Loucy (cell line): Measurements from ENCODE around the gene LMO4.

Source experiments
- H2AFZ ChIP-seq: fragments of 200-600 bp; sonication (generic); 2 replicates; pipeline ENCODE4 v1.6.0; 2016; ENCODE audit warnings: antibody characterized with exemption, mild to moderate bottlenecking, low read length, moderate library complexity
- H3F3A ChIP-seq: fragments of 200-600 bp; 2 replicates; pipeline ENCODE4 v1.6.0; 2016; ENCODE audit warnings: antibody characterized with exemption, low read depth, mild to moderate bottlenecking
- H3K27me3 ChIP-seq: fragments of 200-600 bp; sonication (generic); 2 replicates; pipeline ENCODE4 v1.6.1; 2014; ENCODE audit warnings: low read length, mild to moderate bottlenecking; ENCODE audit not compliant: insufficient read depth, poor library complexity, severe bottlenecking
- H3K36me3 ChIP-seq: fragments of 200-600 bp; sonication (generic); 2 replicates; pipeline ENCODE4 v1.6.1; 2016; ENCODE audit warnings: low read length; ENCODE audit not compliant: insufficient read depth
- H3K4me1 ChIP-seq: fragments of 200-600 bp; sonication (generic); 2 replicates; pipeline ENCODE4 v1.5.1; 2014; ENCODE audit warnings: low read length, mild to moderate bottlenecking; ENCODE audit not compliant: insufficient read depth, poor library complexity, severe bottlenecking
- H3K4me2 ChIP-seq: fragments of 200-600 bp; sonication (generic); 2 replicates; pipeline ENCODE4 v1.6.0; 2014; ENCODE audit warnings: antibody characterized with exemption, low read length, low read depth, mild to moderate bottlenecking; ENCODE audit not compliant: poor library complexity, severe bottlenecking
- H3K4me3 ChIP-seq: fragments of 200-600 bp; sonication (generic); 2 replicates; pipeline ENCODE4 v1.5.1; 2014; ENCODE audit warnings: low read length, mild to moderate bottlenecking, mixed read lengths; ENCODE audit not compliant: poor library complexity, severe bottlenecking
- H3K79me2 ChIP-seq: fragments of 200-600 bp; sonication (generic); 2 replicates; pipeline ENCODE4 v1.6.1; 2014; ENCODE audit warnings: low read length; ENCODE audit not compliant: insufficient read depth
- H3K9ac ChIP-seq: fragments of 200-600 bp; sonication (generic); 2 replicates; pipeline ENCODE4 v1.6.0; 2014; ENCODE audit warnings: mild to moderate bottlenecking, low read depth, low read length, moderate library complexity; ENCODE audit not compliant: poor library complexity, severe bottlenecking
- H3K9me2 ChIP-seq: fragments of 200-600 bp; sonication (generic); replicated peaks from 2 replicates; pipeline ENCODE4 v1.6.1; 2016; ENCODE audit warnings: low read depth, low read length, mixed read lengths
- H3K9me3 ChIP-seq: fragments of 200-600 bp; sonication (generic); 2 replicates; pipeline ENCODE4 v1.6.1; 2014; ENCODE audit warnings: mild to moderate bottlenecking, antibody characterized with exemption, low read length, low read depth; ENCODE audit not compliant: insufficient read depth
- H4K20me1 ChIP-seq: fragments of 200-600 bp; sonication (generic); 2 replicates; pipeline ENCODE4 v1.6.0; 2014; ENCODE audit warnings: antibody characterized with exemption, low read length, mild to moderate bottlenecking; ENCODE audit not compliant: insufficient read depth, poor library complexity, severe bottlenecking
- EZH2phosphoT487 ChIP-seq: fragments of 200-600 bp; IDR thresholded peaks from 2 replicates; pipeline ENCODE4 v1.6.1; 2018; ENCODE audit warnings: antibody characterized with exemption, mild to moderate bottlenecking, moderate library complexity, borderline replicate concordance
- TF ChIP-seq, protein P1 (sequence below): fragments of 200-600 bp; sonication (generic); conservative IDR thresholded peaks from 2 replicates; pipeline ENCODE4 v1.5.1; 2014; ENCODE audit warnings: mild to moderate bottlenecking, antibody characterized with exemption, low read length

The LMO4 gene

GRCh38 chr1:87325982-87326738, 2.5 kb upstream of the LMO4 start:
- Histone ChIP-seq H2AFZ (0 out of 2 replicates have a peak overlapping the region, but pooled peaks have one; percentile 2), H3K9me2 (no peaks in the 10 kb centered on the region), H3K27me3 (no peaks in the 10 kb centered on the region), H3K4me2 (no peak overlapping the region), H3K36me3 (no peaks in the 10 kb centered on the region), H3K79me2 (peaks cover 14% of the 10 kb centered on the region), H4K20me1 (peaks cover 5% of the 10 kb centered on the region), H3F3A (no peaks in the 10 kb centered on the region), H3K4me1 (peaks cover 10% of the 10 kb centered on the region), H3K9me3 (no peaks in the 10 kb centered on the region), H3K9ac (no peak overlapping the region), H3K4me3 (no peak overlapping the region)
- TF ChIP-seq EZH2phosphoT487, result no peak
- TF ChIP-seq, protein P1, sequence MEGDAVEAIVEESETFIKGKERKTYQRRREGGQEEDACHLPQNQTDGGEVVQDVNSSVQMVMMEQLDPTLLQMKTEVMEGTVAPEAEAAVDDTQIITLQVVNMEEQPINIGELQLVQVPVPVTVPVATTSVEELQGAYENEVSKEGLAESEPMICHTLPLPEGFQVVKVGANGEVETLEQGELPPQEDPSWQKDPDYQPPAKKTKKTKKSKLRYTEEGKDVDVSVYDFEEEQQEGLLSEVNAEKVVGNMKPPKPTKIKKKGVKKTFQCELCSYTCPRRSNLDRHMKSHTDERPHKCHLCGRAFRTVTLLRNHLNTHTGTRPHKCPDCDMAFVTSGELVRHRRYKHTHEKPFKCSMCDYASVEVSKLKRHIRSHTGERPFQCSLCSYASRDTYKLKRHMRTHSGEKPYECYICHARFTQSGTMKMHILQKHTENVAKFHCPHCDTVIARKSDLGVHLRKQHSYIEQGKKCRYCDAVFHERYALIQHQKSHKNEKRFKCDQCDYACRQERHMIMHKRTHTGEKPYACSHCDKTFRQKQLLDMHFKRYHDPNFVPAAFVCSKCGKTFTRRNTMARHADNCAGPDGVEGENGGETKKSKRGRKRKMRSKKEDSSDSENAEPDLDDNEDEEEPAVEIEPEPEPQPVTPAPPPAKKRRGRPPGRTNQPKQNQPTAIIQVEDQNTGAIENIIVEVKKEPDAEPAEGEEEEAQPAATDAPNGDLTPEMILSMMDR, result peak; percentile 92

GRCh38 chr1:87327376-87328271, 1.1 kb upstream of the LMO4 start:
- Histone ChIP-seq H3K9me3 (no peaks in the 10 kb centered on the region), H3K4me1 (peaks cover 10% of the 10 kb centered on the region), H3F3A (no peaks in the 10 kb centered on the region), H3K9me2 (no peaks in the 10 kb centered on the region), H3K4me2 (peak overlapping the region; percentile 74), H3K79me2 (peaks cover 24% of the 10 kb centered on the region), H3K36me3 (no peaks in the 10 kb centered on the region), H4K20me1 (peaks cover 5% of the 10 kb centered on the region), H2AFZ (peak overlapping the region; percentile 91), H3K4me3 (peak overlapping the region; percentile 76), H3K27me3 (no peaks in the 10 kb centered on the region), H3K9ac (peak overlapping the region; percentile 78)
- TF ChIP-seq EZH2phosphoT487, result no peak
- TF ChIP-seq, protein P1, result no peak

DNA sequence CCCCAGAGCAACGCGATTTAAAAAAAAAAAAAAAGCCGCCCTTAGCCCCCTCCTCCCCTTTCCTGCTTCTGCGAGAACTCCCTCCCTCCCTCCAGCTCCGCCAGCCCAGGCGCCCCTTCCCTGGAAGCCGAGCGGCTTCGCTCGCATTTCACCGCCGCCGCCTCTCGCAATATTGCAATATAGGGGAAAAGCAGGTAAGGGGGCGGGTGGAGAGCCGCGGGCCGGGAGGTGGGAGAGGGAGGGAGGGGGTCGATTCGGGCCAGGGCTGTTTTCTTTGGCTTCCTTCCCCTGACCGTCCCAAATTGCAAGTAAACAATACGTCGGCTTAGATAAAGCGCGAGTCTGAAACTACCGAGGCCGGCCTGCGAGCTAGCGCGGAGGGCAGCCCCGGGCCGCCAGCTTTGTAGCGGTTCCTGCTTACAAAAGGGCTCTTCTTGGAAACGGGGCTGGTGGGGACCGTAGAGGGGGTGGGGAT, 408 bp downstream of the LMO4 start:
- Histone ChIP-seq H3K9ac (peak overlapping the region; percentile 79), H3K36me3 (no peaks in the 10 kb centered on the region), H3K9me2 (no peaks in the 10 kb centered on the region), H3F3A (no peaks in the 10 kb centered on the region), H3K4me1 (peaks cover 13% of the 10 kb centered on the region), H3K27me3 (no peaks in the 10 kb centered on the region), H3K9me3 (no peaks in the 10 kb centered on the region), H4K20me1 (peaks cover 5% of the 10 kb centered on the region), H2AFZ (0 out of 2 replicates have a peak overlapping the region, but pooled peaks have one; percentile 48), H3K79me2 (peaks cover 33% of the 10 kb centered on the region), H3K4me2 (peak overlapping the region; percentile 89), H3K4me3 (peak overlapping the region; percentile 78)
- TF ChIP-seq EZH2phosphoT487, result no peak
- TF ChIP-seq, protein P1, result no peak
